ENCODE measurements around the gene MYO18B. TPM values are rescaled to one million over a fixed set of nuclear protein-coding genes. Genes with fewer than 3 reads are reported as not detected.

Gene MYO18B
- total RNA-seq, 1 donor from 2014 or later, result 0.49 TPM

DNA sequence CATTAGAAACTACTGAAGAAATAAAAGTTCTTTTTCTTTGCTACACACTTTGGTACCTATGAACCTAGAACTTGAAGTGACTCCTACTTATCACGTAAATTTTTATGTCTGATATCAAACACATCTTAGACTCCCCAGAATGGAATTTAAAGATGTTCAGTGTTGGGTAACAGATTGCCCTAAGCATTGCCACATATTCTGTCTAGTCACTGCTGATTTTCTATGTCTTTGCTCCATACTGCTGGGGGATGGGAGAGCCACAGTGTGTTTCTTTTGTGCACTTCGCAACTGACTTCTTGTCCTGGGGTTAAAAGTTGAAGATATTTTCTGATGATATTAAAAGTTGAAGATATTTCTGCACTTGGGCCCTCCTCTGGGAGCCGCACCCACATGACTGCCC lies 19.4 kb upstream of the MYO18B start:
- Mint-ChIP-seq H3K4me3 (no peak overlapping the region), H3K27ac (no peak overlapping the region), H3K4me1 (peaks cover 15% of the 10 kb centered on the region), H3K27me3 (no peaks in the 10 kb centered on the region), H3K9me3 (no peaks in the 10 kb centered on the region), H3K36me3 (ENCODE audit: low read depth) (peaks cover 53% of the 10 kb centered on the region)
- intact Hi-C loops (cut with micrococcal nuclease), result no loop called here
- no peak for DNase-seq

DNA sequence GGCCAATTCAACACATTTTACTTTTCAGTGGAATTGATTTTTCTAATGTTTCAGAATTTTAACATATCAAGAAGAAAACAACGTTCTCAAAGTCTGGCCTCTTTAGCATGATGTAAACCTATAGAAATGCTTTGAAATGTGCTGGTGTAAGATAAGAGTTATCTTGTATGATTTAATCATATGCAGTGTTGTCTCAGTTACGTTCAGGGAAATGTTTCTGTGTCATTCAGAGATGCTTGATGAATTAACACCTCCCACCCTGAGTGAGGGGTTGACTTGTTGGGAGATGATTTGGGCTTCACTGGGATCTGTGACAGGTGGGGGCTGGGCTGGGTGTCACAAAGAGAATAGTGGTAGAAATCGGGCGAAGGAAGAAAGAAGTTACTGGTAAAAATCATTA lies 15.7 kb upstream of the MYO18B start:
- H3K4me1 Mint-ChIP-seq, result peaks cover 19% of the 10 kb centered on the region
- no peaks in the 10 kb centered on the region for H3K9me3 Mint-ChIP-seq
- DNase-seq, result no peak
- no peak overlapping the region for H3K4me3 Mint-ChIP-seq
- intact Hi-C loops (cut with micrococcal nuclease), result loop anchor here (1.0 kb wide), 1 partner anchor 10 kb away; no protein-coding TSS in a partner anchor
- H3K36me3 Mint-ChIP-seq (ENCODE audit: low read depth), result peaks cover 43% of the 10 kb centered on the region
- H3K27me3 Mint-ChIP-seq, result no peaks in the 10 kb centered on the region
- peak overlapping the region; percentile 80 for H3K27ac Mint-ChIP-seq

DNA sequence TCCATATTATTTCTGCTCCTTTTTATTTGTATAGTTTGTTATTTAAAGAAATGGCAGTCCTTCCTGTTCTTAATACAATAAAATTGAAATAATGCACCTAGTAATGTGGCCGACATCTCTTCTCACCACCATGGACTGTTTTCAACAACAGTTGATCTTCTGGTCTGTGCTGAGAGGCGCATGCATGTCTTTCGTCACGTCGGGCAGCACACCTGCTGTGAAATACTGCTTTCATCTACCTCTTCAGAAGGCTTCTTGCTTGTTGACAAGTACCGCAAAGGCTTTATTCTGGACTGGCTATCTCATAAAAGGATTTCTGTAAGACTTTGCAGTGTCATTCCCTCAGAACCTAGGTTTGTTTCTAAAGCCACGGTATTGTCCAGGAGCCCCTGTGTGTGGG lies 13.9 kb upstream of the MYO18B start:
- H3K9me3 Mint-ChIP-seq, result no peaks in the 10 kb centered on the region
- H3K27me3 Mint-ChIP-seq, result no peaks in the 10 kb centered on the region
- H3K27ac Mint-ChIP-seq, result no peak overlapping the region
- H3K4me3 Mint-ChIP-seq, result no peak overlapping the region
- H3K36me3 Mint-ChIP-seq (ENCODE audit: low read depth), result peaks cover 39% of the 10 kb centered on the region
- H3K4me1 Mint-ChIP-seq, result peaks cover 24% of the 10 kb centered on the region
- intact Hi-C loops (cut with micrococcal nuclease), result no loop called here
- no peak for DNase-seq

DNA sequence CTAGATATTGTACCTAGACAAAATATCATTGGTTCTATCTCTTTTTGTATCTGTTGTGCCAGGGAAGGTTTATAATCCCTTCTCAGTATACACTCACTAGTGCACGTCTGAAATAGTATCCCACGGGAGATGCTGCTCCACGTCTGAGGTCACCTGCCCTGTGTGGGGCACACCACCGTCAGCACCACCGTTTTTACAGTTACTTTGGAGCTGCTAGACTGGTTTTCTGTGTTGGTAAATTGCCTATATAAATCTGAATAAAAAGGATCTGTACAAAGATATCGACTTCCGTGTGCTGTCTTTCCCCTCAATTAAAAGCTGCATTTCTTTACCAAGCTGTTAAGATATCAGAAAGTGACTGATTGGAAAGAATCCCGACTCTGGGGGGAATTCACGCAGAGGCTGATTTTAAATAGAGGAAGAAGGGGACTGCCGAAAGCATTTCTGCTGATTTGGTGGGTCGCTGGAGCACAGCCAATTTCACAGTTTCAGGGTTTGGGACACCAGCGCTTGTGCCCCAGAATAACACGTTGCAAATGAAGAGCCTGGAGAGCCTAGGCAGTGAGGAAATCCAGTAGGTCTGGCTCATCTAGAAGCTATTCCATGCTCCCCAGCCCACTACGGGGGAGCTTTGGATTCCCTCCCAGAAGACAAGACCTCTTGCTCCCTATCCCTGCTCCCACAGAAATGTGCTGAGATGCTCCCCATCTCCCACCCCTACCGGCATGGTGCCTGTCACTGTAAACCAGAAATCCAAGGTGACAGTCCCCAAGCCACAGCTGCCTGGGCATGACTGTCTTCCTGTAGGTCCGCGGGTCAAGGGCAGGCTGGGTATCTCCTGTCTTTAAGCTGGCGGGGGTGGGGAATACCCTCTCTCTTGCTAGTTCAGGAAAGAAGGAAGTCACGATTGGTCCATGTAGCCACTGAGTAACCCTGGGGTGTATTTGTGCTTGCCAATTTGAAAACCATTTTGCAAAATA lies 12.7 kb upstream of the MYO18B start:
- Mint-ChIP-seq H3K27me3 (no peaks in the 10 kb centered on the region), H3K36me3 (ENCODE audit: low read depth) (peaks cover 34% of the 10 kb centered on the region), H3K9me3 (no peaks in the 10 kb centered on the region), H3K4me3 (no peak overlapping the region), H3K4me1 (peaks cover 29% of the 10 kb centered on the region), H3K27ac (peak overlapping the region; percentile 48)
- no peak for DNase-seq
- intact Hi-C loops (cut with micrococcal nuclease), result no loop called here

DNA sequence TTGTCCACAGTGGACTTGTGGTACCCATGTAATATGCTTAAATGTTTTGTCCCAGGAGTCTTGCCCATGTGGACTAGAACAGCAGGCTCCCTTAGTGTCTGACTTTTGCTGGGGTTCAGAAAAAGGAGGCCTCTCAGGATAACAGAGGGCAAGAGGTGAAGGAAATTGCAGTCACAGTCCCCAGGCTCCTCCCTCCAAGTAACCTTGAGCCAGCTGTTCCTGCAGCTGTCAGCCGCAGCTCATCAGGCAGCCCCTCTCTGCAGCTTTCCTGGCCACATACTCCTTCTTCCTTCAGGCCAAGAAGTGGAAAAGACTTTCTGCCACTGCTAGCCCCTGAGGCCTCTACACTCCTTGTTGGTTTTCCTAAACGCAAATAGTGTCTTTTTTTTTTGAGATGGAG lies 6.3 kb upstream of the MYO18B start:
- peaks cover 50% of the 10 kb centered on the region for H3K4me1 Mint-ChIP-seq
- intact Hi-C loops (cut with micrococcal nuclease), result loop anchor here (1.0 to 5.0 kb wide), 5 partner anchors 9 to 247 kb away; no protein-coding TSS in a partner anchor
- peak overlapping the region; percentile 71 for H3K4me3 Mint-ChIP-seq
- H3K27ac Mint-ChIP-seq, result peak overlapping the region; percentile 98
- peaks cover 30% of the 10 kb centered on the region for H3K36me3 Mint-ChIP-seq (ENCODE audit: low read depth)
- H3K9me3 Mint-ChIP-seq, result peaks cover 4% of the 10 kb centered on the region
- DNase-seq, result peak; percentile 68
- no peaks in the 10 kb centered on the region for H3K27me3 Mint-ChIP-seq

DNA sequence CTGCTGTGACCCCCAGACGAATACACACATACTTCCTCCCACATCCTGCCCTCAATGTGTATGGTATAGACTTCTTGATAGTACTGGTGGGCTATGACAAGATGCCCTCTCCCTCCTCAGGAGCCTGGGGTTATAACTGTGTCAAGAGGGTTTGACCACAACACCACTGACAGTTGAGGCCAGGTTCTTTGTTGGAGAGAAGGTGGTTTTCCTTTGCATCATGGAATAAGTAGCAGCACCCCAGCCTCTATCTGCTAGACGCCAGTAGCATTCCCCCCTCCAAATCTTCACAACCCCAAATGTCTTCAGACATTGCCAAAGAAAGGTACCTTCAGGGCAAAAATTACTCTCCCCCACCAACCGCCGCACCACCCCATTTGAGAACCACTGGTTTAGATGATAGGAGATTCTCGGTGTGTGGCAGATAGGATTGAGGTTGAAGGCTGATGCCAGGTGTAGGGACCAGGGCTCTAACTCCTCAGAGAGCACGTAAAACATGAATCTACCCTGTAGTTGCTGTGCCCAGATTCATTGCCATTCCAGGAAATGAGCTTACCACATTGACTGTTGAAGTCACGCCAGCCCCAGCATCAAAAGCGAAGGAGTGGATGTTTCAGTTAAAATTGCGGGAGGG lies 5.5 kb upstream of the MYO18B start:
- Mint-ChIP-seq H3K36me3 (ENCODE audit: low read depth) (peaks cover 31% of the 10 kb centered on the region), H3K4me1 (peaks cover 48% of the 10 kb centered on the region)
- intact Hi-C loops (cut with micrococcal nuclease), result loop anchor here (1.0 to 5.0 kb wide), 5 partner anchors 10 to 248 kb away; no protein-coding TSS in a partner anchor

DNA sequence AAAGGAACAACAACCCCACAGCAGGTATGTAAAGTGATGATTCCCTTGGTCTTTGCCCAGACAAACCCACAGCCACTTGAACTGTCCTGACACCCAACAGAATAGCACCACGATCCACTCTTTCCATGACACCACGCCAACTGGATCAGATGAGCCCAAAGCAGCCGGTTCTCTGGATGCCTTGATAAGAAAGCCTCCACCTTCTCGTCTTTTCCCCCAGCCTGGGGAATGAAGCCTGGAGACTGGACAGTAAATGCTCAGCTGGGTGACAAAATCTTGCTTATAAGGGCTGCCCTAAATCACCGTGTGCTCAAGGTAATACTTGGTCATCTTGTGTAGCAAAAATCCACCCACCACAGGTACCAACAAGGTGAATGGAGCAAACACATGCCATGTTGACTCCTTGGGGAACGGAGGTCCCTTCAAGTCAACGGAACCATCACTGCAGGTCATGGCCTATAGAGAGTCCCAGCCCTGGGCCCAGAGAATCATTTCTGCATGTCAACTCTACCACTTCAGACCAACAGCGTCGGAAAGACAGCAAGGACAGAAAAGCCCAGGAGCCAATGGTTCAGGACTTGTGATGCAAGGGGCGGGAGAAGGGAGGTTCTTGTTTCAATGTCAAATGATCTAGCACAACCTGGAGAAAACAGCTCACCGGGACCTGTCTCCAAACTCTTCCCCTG lies 2.2 kb upstream of the MYO18B start:
- peaks cover 11% of the 10 kb centered on the region for H3K9me3 Mint-ChIP-seq
- H3K4me1 Mint-ChIP-seq, result peaks cover 50% of the 10 kb centered on the region
- intact Hi-C loops (cut with micrococcal nuclease), result loop anchor here (5.0 to 10.0 kb wide), 2 partner anchors 32 to 665 kb away; no protein-coding TSS in a partner anchor
- peaks cover 17% of the 10 kb centered on the region for H3K36me3 Mint-ChIP-seq (ENCODE audit: low read depth)
- peak overlapping the region; percentile 30 for H3K4me3 Mint-ChIP-seq
- DNase-seq, result no peak
- H3K27ac Mint-ChIP-seq, result peak overlapping the region; percentile 67
- no peaks in the 10 kb centered on the region for H3K27me3 Mint-ChIP-seq

More for the DNA sequence above, 5.5 kb upstream of the MYO18B start:
- Mint-ChIP-seq H3K27me3 (no peaks in the 10 kb centered on the region), H3K9me3 (peaks cover 4% of the 10 kb centered on the region), H3K4me3 (peak overlapping the region; percentile 71), H3K27ac (peak overlapping the region; percentile 98)
- peak; percentile 92 for DNase-seq

DNA sequence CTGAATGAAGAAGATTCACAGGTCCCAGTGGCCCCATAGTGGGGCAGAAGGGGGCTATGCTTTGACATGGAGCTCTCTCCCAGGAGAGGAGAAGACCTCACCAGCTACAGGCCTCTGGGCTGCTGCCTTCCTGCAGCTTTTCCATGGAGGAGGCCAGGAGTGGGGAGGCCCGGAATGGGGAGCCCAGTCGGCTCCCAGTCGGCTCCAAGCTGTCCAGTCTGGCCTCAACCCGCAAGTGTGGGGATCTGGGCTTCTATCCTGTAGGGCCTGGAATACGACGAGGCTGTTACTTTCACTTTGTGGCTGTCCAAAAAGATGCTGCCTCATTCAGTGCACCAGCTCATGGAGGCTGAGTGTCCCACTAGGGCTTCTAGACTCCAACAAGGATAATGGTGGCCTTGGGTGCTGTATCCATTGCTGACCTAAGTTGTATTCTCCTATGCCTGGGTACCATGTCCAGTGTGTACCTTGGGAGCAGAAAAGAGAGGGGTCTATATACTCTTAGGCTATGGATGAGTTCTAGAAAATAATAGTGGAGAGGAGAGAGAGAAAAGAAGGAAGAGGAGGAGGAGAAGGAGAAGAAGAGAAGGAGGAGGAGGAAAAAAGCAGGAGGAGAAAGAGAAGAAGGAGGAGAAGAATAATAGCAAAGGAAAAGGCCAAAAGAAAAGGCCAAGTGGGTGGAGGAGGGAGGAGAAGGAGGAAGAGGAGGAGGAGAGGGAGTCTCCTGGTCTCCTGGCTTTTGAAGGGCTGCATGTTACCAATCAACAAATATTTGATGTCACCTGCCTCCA lies 1.1 kb downstream of the MYO18B start:
- H3K4me3 Mint-ChIP-seq, result peak overlapping the region; percentile 21
- peaks cover 15% of the 10 kb centered on the region for H3K9me3 Mint-ChIP-seq
- intact Hi-C loops (cut with micrococcal nuclease), result loop anchor here (10.0 kb wide), 1 partner anchor 668 kb away; no protein-coding TSS in a partner anchor
- peaks cover 46% of the 10 kb centered on the region for H3K4me1 Mint-ChIP-seq
- H3K27ac Mint-ChIP-seq, result peak overlapping the region; percentile 73
- no peak for DNase-seq
- no peaks in the 10 kb centered on the region for H3K27me3 Mint-ChIP-seq
- peaks cover 12% of the 10 kb centered on the region for H3K36me3 Mint-ChIP-seq (ENCODE audit: low read depth)

DNA sequence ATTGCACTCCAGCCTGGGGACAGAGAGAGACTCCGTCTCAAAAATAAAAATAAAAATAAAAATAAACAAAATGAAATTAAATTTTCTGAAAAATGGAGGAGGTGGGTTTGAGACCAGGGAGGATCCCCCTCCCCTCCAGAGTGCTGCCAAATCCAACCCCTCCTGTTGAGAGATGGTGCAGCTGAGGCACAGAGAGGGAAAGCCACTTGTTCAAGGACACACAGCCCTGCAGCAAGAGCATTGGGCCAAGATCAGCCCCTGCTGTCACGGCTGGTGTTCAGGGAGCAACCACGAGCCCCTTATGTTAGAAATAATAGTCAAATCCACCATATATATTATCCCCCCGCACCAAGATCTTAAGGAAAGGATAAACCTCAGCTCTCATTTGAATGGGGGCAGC lies 2.7 kb downstream of the MYO18B start:
- DNase-seq, result no peak
- Mint-ChIP-seq H3K27ac (peak overlapping the region; percentile 43), H3K9me3 (peaks cover 17% of the 10 kb centered on the region), H3K27me3 (no peaks in the 10 kb centered on the region), H3K36me3 (ENCODE audit: low read depth) (peaks cover 14% of the 10 kb centered on the region), H3K4me1 (peaks cover 57% of the 10 kb centered on the region), H3K4me3 (no peak overlapping the region)
- intact Hi-C loops (cut with micrococcal nuclease), result loop anchor here (5.0 to 10.0 kb wide), 3 partner anchors 177 to 752 kb away; no protein-coding TSS in a partner anchor

DNA sequence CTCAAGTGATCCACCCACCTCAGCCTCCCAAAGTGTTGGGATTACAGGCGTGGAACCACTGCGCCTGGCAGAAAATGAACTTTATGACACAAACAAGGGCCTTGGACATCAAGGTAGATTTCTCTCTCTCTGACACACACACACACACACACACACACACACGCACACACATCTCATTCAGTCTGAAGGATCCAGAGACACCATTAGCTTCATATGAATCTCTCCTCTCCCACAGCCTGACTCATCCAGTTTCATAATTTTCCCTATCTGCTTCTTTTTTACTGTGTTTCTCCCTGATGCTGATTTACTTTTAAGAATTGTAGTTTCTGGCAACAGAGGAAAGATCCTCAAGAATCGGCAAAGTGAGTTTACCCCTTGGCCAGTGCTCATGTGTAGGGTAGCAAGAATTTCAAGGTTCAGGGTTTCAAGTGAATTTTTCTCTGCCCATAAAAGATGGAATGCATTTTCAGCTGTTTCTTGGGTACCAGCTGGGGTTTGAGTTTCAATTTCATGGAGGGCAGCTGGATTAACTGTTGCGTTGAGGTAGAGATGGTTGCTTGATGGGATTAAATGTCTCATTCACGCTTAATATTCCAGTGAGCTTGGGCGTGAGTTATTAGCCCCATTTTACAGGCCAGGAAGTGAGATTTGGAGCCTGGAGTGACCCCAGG lies 3.5 kb downstream of the MYO18B start:
- H3K27ac Mint-ChIP-seq, result peak overlapping the region; percentile 94
- peaks cover 18% of the 10 kb centered on the region for H3K36me3 Mint-ChIP-seq (ENCODE audit: low read depth)
- no peak for DNase-seq
- intact Hi-C loops (cut with micrococcal nuclease), result loop anchor here (1.0 to 10.0 kb wide), 5 partner anchors 9 to 753 kb away; no protein-coding TSS in a partner anchor
- no peaks in the 10 kb centered on the region for H3K27me3 Mint-ChIP-seq
- H3K9me3 Mint-ChIP-seq, result peaks cover 17% of the 10 kb centered on the region
- H3K4me1 Mint-ChIP-seq, result peaks cover 61% of the 10 kb centered on the region
- H3K4me3 Mint-ChIP-seq, result peak overlapping the region; percentile 60

DNA sequence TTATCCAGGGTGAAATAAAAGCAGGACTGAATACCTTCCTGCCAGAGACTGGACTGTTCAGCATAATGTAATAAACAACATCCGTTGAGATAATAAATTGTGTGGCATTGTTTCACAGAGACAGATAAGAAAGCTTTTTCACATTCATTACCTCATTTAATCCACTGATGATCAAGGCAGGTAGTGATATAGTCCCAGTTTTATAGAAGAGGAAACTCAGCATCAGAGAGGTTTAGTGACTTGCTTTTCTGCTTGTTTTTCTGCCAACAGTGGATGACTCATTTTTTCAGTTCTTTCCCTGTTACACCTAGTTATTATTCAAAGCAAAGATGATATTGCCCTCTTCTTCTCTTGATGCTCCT lies 4.0 kb downstream of the MYO18B start:
- Mint-ChIP-seq H3K27ac (peak overlapping the region; percentile 94), H3K4me1 (peaks cover 65% of the 10 kb centered on the region), H3K9me3 (peaks cover 17% of the 10 kb centered on the region), H3K36me3 (ENCODE audit: low read depth) (peaks cover 13% of the 10 kb centered on the region), H3K27me3 (no peaks in the 10 kb centered on the region), H3K4me3 (peak overlapping the region; percentile 60)
- intact Hi-C loops (cut with micrococcal nuclease), result loop anchor here (1.0 to 10.0 kb wide), 5 partner anchors 10 to 754 kb away; no protein-coding TSS in a partner anchor
- DNase-seq, result no peak

DNA sequence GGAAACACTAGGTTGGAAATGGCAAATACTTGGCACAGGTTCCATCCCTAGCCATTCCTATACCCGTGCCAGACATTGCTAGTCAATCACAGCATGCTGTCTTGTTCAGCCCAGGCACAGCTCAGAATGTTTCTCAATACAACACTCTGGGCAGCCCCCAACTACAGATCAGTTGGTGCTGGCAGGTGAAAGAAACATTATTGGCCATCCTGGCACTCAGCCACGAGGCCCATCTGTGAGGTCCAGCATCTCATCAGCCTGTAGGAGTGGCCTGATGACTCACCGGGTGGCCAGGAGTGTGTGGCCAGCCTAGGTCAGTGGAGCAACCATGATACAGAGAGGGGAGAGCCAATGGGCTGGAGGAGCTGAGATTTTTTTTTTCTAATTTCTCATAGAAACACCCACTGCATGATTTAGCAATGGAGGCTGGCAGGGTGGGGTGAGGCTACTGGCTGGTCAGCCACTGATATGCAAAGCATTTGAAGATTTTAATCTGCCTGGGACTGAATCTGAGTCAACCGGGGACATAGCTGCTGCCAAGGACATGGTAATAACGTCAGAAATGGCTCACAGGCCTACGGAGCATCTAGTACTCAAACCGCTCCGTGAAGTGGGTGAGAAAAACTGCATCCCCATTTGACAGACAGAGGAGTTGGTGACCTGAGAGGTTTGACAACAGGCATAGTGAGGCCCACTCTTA lies 5.4 kb downstream of the MYO18B start:
- H3K4me3 Mint-ChIP-seq, result no peak overlapping the region
- H3K36me3 Mint-ChIP-seq (ENCODE audit: low read depth), result peaks cover 13% of the 10 kb centered on the region
- peaks cover 74% of the 10 kb centered on the region for H3K4me1 Mint-ChIP-seq
- no peak for DNase-seq
- intact Hi-C loops (cut with micrococcal nuclease), result loop anchor here (5.0 to 10.0 kb wide), 3 partner anchors 180 to 755 kb away; no protein-coding TSS in a partner anchor
- no peaks in the 10 kb centered on the region for H3K27me3 Mint-ChIP-seq
- peaks cover 17% of the 10 kb centered on the region for H3K9me3 Mint-ChIP-seq
- peak overlapping the region; percentile 100 for H3K27ac Mint-ChIP-seq

Data from activated CD4-positive, alpha-beta T cell treated with anti-CD3 and anti-CD28 coated beads, Interleukin-2, amount 10 ng/mL, durations not matched to agents 24 days and 14 days (primary cell).